Measurements from ENCODE around the gene GPT2.
"Not testable (repeated sequence)": the region's sequence is repeated elsewhere in the genome, so short reads cannot be mapped to it uniquely, and the experiment has no call there.

GPT2 gene

DNA sequence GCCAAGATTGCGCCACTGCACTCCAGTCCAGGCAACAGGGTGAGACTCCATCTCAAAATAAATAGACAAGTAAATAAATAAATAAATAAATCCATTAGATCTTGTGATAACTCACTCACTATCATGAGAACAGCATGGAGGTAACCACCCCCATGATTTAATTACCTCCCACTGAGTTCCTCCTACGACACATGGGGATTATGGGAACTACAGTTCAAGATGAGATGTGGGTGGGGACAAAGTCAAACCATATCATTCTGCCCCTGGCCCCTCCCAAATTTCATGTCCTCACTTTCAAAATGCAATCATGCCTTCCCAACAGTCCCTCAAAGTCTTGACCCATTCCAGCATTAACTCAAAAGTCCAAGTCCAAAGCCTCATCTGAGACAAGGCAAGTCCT is 16.7 kb upstream of the GPT2 start:
- DNase-seq: not testable (repeated sequence)

- DNase-seq: not testable (repeated sequence)
Measured at GRCh38 chr16:46868891-46869290, 15.3 kb upstream of the GPT2 start.

DNA sequence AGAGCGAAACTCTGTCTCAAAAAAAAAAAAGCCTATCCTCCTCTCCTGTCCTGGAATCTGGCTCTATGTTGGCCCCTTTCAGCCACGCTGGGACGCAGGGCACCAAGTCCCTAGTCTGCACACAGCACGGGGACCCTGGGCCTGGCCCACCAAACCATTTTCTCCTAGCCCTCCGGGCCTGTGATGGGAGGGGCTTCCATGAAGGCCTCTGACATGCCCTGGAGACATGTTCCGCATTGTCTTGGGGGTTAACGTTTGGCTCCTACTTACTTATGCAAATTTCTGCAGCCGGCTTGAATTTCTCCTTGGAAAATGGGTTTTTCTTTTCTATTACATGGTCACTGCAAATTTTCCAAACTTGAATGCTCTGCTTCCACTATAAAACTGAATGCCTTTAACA is 12.6 kb upstream of the GPT2 start:
- DNase-seq: no peak

DNA sequence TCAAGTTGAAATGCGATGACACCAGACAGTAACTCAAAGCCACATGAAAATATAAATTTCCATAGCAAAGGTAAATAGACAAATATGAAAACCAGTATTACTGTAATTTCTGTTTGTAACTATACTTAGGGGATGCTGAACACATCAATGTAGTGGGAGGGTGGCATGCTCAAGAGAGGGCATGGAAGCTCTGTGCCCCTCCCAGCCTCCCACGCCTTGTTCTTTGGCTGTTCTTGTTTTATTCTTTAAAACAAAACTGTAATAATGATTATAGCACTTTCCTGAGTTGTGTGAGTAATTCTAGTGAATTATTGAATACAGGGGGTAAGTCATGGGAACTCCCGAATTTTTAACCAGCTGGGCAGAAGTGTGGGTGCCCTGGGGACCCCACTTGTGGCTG is 11.0 kb upstream of the GPT2 start:
- DNase-seq: no peak

GRCh38 chr16:46875243-46875642 is 8.9 kb upstream of the GPT2 start:
- DNase-seq: no peak

DNA sequence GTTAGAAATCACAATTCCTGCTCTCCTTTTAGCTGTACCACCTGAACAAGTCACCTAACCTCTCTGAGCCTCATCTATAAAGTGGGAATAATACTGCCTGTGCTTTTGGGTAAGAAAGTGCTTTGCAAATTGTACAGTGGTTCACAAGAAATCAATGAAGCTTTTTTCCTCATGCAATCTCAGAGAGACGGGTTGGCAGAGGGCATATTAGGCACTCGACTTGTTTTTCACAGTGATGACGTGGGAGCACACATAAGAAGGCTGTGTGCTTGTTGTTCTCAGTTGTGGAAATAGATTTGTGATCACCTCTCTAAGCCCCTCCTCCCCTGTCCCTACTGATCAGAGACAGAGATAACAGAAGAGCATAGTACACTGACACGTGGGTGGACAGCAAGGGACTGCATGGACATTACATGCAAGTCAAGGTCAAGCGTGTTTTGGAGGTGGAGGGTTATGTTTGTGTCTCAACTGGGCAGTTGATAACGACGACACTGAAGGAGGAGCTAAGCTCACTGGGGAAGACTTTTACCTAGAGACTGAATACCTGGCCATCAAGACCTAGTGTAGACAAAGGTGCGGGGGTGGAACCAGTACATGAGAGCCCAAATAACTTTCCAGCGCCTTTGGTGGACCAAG is 1.7 kb upstream of the GPT2 start:
- DNase-seq: no peak

DNA sequence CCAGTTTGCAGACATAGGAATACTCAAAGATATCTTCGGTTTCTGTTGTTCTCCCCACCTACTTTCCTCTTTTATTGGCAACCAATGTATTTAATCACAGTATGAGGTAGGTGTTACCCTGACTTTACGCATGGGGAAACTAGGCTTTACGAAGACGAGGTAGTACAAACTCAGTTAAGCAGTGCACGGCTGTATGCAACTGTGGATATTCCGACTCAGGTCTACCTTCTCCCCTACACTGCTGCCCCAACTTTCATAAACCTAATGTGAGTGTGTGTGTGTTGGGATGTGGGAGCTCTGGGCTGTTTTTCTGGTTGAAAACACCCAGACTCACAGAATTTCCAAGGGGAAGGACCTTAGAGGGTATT is 1.2 kb upstream of the GPT2 start:
- no peak for DNase-seq

GRCh38 chr16:46883353-46883689 is 841 bp upstream of the GPT2 start:
- no peak for DNase-seq

GRCh38 chr16:46884513-46885293 is 541 bp downstream of the GPT2 start:
- peak; percentile 36 for DNase-seq

GRCh38 chr16:46885960-46886763 is 2.0 kb downstream of the GPT2 start:
- DNase-seq: peak; percentile 49

GRCh38 chr16:46886764-46887523 is 2.8 kb downstream of the GPT2 start:
- no peak for DNase-seq

DNA sequence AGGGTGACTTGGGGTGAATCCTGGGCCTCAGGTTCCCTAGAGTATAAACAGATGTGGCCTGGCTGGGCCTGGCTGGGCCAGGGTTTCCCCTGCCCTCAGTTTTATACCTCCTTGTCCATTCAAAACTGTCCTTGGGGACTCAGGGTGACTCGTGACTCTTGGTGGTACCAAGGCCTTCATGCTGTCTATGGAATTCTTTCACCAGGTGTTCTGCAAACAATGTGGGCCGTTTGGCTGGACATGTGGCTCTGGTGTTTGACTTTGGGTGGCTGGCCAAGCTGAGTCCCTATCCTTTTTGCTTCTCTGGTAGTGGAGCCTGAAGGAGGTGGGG is 3.3 kb downstream of the GPT2 start:
- no peak for DNase-seq

DNA sequence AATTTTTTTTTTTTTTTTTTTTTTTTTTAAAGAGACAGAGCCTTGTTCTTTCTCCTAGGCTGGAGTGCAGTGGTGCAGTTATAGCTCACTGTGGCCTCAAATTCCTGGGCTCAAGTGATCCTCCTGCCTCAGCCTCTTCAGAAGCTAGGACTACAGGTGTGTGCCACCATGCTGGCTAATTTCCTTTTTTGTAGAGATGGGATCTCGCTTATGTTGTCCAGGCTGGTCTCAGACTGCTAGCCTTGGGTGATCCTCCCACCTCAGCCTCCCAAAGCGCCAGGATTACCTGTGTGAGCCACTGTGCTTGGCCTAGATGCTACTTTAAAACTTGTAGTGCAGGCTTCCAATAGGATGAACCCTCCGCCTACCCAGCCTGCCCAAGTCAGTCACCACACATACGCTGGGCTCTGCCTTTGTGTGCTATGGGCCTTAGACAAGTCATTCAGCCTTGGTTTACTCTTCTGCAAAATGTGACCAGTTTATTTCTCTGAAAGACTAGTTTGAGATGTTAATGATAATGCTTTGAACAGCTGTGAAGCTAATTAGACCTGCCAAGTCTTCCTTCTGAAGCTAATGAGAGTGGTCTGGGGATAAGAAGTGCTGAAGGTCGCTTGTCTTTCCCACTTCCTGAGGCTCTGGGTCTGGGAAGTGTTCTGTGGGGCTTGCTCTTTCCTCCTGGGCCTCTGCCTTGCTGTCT is 5.2 kb downstream of the GPT2 start:
- DNase-seq: no peak

GRCh38 chr16:46889942-46890300 is 5.8 kb downstream of the GPT2 start:
- DNase-seq: no peak

DNA sequence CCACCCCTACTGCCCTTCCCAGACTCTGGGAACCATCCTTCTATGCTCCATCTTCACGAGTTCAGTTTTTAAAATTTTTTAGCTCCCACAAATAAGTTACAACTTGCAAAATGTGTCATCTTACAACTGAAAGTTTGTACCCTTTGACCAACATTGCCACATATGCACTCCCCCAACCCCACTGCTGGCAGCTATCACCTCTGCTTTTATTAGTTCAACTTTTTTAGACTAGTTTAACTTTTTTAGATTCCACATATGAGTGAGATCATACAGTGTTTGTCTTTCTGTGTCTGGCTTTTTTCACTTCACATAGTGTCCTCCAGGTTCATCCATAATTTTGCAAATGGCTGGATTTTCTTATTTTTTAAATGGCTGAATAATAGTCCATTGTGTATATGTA is 7.7 kb downstream of the GPT2 start:
- DNase-seq: no peak

DNA sequence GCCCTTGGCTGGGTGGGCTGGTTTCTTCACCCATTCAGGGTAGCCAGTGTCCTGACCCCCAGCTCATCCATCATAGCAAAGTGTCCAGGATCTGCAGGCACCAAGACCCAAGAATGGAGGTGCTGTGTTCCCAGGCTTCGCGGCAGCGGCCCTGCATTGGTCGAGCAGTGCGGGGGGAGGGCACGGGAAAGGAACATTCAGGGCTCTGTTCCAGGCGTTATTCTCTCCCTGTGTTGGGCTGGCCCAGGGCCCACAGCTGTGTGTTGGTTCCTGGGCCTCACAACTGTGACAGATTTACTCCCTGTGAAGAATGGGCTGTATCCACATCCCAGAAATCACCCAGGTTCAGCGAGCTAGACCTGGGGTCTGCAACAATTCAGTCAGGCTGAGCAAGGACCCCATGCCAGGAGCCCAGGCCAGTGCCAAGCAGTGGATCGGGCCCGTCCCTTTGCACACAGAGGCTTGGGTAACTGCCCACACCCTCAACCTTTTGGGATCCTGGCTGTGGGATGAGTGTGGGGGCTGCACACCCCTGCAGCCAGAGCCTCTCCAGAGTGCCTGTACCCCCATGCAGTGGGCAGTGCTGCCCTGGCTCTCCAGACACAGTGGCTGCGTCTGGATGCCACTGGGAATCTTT is 10.0 kb downstream of the GPT2 start:
- DNase-seq: no peak

GRCh38 chr16:46895399-46896313 is 11.5 kb downstream of the GPT2 start:
- no peak for DNase-seq

DNA sequence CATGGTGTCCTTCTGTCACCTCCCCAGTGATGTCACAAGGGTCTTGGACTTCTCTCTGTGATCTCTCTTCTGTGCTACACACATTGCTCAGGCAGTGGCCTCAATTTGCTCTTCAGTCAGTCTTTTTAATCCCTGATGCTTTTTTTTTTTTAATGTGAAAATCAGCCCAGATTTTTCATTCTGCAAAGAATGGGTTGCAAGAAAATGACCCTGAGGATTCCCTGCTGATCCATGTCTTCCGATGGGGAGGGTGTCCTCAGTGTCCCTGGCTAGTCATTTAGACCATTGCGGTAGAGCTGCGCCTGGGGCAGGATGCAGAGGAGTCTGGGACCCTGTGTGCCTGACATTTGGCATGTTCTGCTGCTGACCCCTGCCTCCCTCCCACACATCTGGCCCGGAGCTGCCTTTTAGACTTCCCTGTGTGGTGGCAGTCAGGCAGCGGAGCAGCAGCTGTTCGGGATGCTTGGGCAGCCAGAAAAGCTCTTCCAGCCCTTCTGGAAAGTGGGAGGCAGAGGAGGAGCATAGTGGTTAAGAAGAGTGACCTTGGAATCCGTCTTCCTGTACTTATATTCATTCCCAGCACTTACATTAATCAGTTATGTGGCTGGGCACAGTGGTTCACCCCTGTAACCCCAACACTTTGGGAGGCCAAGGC is 12.3 kb downstream of the GPT2 start:
- DNase-seq: no peak

- no peak for DNase-seq
Measured at GRCh38 chr16:46897471-46897870, 13.3 kb downstream of the GPT2 start.

DNA sequence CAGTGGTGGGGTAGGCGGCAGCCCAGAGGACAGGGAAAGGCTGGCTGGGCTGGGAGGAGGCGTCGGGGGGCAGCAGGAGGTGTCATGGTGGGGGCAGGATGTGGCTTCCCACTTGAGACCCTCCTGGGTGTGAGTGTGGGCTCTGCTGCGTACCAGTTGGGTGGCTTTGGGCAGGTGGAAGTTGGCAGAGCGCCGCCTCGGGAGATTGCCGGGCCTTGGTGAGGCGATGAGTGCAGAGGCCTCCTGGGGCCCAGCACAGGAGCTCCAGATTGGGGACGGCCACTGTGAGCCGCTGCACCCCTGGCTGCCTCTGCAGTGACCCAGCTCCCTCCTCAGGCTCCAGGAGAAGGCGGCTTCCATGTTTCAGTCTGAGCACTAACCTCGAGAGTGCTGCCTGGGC is 13.8 kb downstream of the GPT2 start:
- no peak for DNase-seq
